ENCODE measurements around the gene MTF2.

Gene MTF2

GRCh38 chr1:93178418-93178817, 99.3 kb downstream of the MTF2 start:
- Histone ChIP-seq H3K36me3 (ENCODE audit: control insufficient read depth, low read length) (peaks cover 42% of the 10 kb centered on the region), H3K79me2 (ENCODE audit: control insufficient read depth, low read length) (peaks cover 92% of the 10 kb centered on the region), H3K9me3 (ENCODE audit: control insufficient read depth, insufficient read depth, low read length) (no peaks in the 10 kb centered on the region), H3K4me3 (ENCODE audit: low read length) (peak overlapping the region; percentile 100), H3K9me2 (replicated peaks; ENCODE audit: control insufficient read depth, low read length) (no peaks in the 10 kb centered on the region), H3K27me3 (ENCODE audit: control insufficient read depth, low read length) (no peaks in the 10 kb centered on the region), H3F3A (ENCODE audit: control insufficient read depth, insufficient read depth) (peaks cover 6% of the 10 kb centered on the region; the same call in 1 of the 2 replicates), H4K20me1 (ENCODE audit: control insufficient read depth, insufficient read depth, low read depth, low read length) (peaks cover 12% of the 10 kb centered on the region), H3K27ac (ENCODE audit: low read depth, low read length) (no peak overlapping the region), H3K4me2 (ENCODE audit: low read length) (peak overlapping the region; percentile 99), H3K4me1 (ENCODE audit: control insufficient read depth, low read length) (peaks cover 36% of the 10 kb centered on the region)
- TF ChIP-seq CTCF (IDR thresholded peaks at IDR 0.05; ENCODE audit: low read depth, low read length, poor library complexity, severe bottlenecking): no peak
- TF ChIP-seq EZH2phosphoT487 (IDR thresholded peaks at IDR 0.05; ENCODE audit: borderline replicate concordance, low read length): no peak

GRCh38 chr1:93179886-93180722, 101.0 kb downstream of the MTF2 start, which contains the start of gene TMED5:
Gene TMED5, minus strand, starts transcription at chr1:93180413. Its CDS starts 171 bp downstream, at chr1:93180242.
- peak within 1 kb of the TSS; percentile 100 for H3K4me3 ChIP-seq (ENCODE audit: low read length)
- H3K27me3 ChIP-seq (ENCODE audit: control insufficient read depth, low read length): no peaks in the 10 kb centered on the region
- peaks cover 48% of the 10 kb centered on the region for H3K36me3 ChIP-seq (ENCODE audit: control insufficient read depth, low read length)
- TF ChIP-seq CTCF (IDR thresholded peaks at IDR 0.05; ENCODE audit: low read depth, low read length, poor library complexity, severe bottlenecking) (peak; percentile 29), EZH2phosphoT487 (IDR thresholded peaks at IDR 0.05; ENCODE audit: borderline replicate concordance, low read length) (no peak)
- peaks cover 49% of the 10 kb centered on the region for H3K4me1 ChIP-seq (ENCODE audit: control insufficient read depth, low read length)
- H3F3A ChIP-seq (ENCODE audit: control insufficient read depth, insufficient read depth): 0 out of 2 replicates have a peak, but pooled peaks cover 4% of the 10 kb centered on the region
- no peaks in the 10 kb centered on the region for H3K9me3 ChIP-seq (ENCODE audit: control insufficient read depth, insufficient read depth, low read length)
- peaks cover 15% of the 10 kb centered on the region for H4K20me1 ChIP-seq (ENCODE audit: control insufficient read depth, insufficient read depth, low read depth, low read length)
- no peaks in the 10 kb centered on the region for H3K9me2 ChIP-seq (replicated peaks; ENCODE audit: control insufficient read depth, low read length)
- peak within 1 kb of the TSS; percentile 87 for H3K27ac ChIP-seq (ENCODE audit: low read depth, low read length)
- peak within 1 kb of the TSS; percentile 99 for H3K4me2 ChIP-seq (ENCODE audit: low read length)
- peaks cover 91% of the 10 kb centered on the region for H3K79me2 ChIP-seq (ENCODE audit: control insufficient read depth, low read length)

- peak within 1 kb of the TSS; percentile 99 for H3K4me2 ChIP-seq (ENCODE audit: low read length)
- no peaks in the 10 kb centered on the region for H3K27me3 ChIP-seq (ENCODE audit: control insufficient read depth, low read length)
- peaks cover 17% of the 10 kb centered on the region for H4K20me1 ChIP-seq (ENCODE audit: control insufficient read depth, insufficient read depth, low read depth, low read length)
- peaks cover 5% of the 10 kb centered on the region; the same call in 1 of the 2 replicates for H3F3A ChIP-seq (ENCODE audit: control insufficient read depth, insufficient read depth)
- H3K9me2 ChIP-seq (replicated peaks; ENCODE audit: control insufficient read depth, low read length): no peaks in the 10 kb centered on the region
- TF ChIP-seq CTCF (IDR thresholded peaks at IDR 0.05; ENCODE audit: low read depth, low read length, poor library complexity, severe bottlenecking) (no peak), EZH2phosphoT487 (IDR thresholded peaks at IDR 0.05; ENCODE audit: borderline replicate concordance, low read length) (no peak)
- H3K4me3 ChIP-seq (ENCODE audit: low read length): peak within 1 kb of the TSS; percentile 100
- peaks cover 88% of the 10 kb centered on the region for H3K79me2 ChIP-seq (ENCODE audit: control insufficient read depth, low read length)
- H3K9me3 ChIP-seq (ENCODE audit: control insufficient read depth, insufficient read depth, low read length): no peaks in the 10 kb centered on the region
- H3K4me1 ChIP-seq (ENCODE audit: control insufficient read depth, low read length): peaks cover 55% of the 10 kb centered on the region
- peaks cover 52% of the 10 kb centered on the region for H3K36me3 ChIP-seq (ENCODE audit: control insufficient read depth, low read length)
- H3K27ac ChIP-seq (ENCODE audit: low read depth, low read length): peak within 1 kb of the TSS; percentile 87
These were observed 101.9 kb downstream of the MTF2 start, which contains the start of gene CCDC18 for GRCh38 chr1:93180723-93181613. Gene CCDC18, plus strand, starts transcription at chr1:93180724. Its CDS starts 2,638 bp downstream, at chr1:93183362.
